K562 (cell line): ENCODE data around the gene NEDD4L. TPM values are rescaled to one million over a fixed set of nuclear protein-coding genes. Genes with fewer than 3 reads are reported as not detected.

ENCODE experiments used
- ATAC-seq: fragments of 200-7000 bp; cut with Tn5 transposase; 3 replicates; pipeline ENCODE4 v1.9.1; 2020; ENCODE audit warnings: moderate library complexity
- BruUV-seq: library from RNA; stranded (reverse); fragments of 400-500 nt; replicated peaks from 2 replicates; lab custom pipeline; 2021; lab: Mats Ljungman, UMichigan
- CTCF ChIA-PET: fragments of 300-600 bp; formaldehyde crosslinking; extraction: SDS; loops from one replicate; lab custom pipeline; 2021; ENCODE audit warnings: low intra/inter-chr PET ratio; lab: Yijun Ruan, JAX
- POLR2A ChIA-PET: fragments of 300-600, 350-650 bp; sonication (Branson Sonifier 250); formaldehyde crosslinking; extraction: SDS; loops from one replicate; lab custom pipeline; 2021; ENCODE audit warnings: antibody characterized with exemption, inconsistent platforms; lab: Yijun Ruan, JAX
- DNase-seq, 4 experiments: peaks; one replicate each; pipeline versions ENCODE4 v3.0.0 to v3.0.0-alpha.2; 2011 to 2018; ENCODE audit warnings: low spot score in 3 of 4, mixed read lengths in 3 of 4; ENCODE audit errors: extremely low read depth in 1 of 4
- FAIRE-seq: peaks from 2 replicates; lab custom pipeline; 2011; peaks lifted over from hg19 to GRCh38; lab: Jason Lieb, UNC
- H2AFZ ChIP-seq: 2 replicates; pipeline ENCODE4 v1.6.0; 2011; ENCODE audit warnings: low read depth, low read length, control low read depth, inconsistent platforms
- H3K27ac ChIP-seq: fragments of 200-600 bp; 3 replicates; pipeline ENCODE4 v1.8.0; 2011; ENCODE audit warnings: low read depth, mild to moderate bottlenecking, control low read depth, inconsistent platforms, low read length, moderate library complexity, mixed read lengths; ENCODE audit errors: extremely low read depth
- H3K27me3 ChIP-seq, 2 experiments: fragments of 300-600 bp in 1 of 2; 2 replicates in 1 of 2; 3 replicates in 1 of 2; pipeline versions ENCODE4 v1.6.0 to v1.8.0; 2011; ENCODE audit warnings: inconsistent platforms in 2 of 2, low read length in 2 of 2, mild to moderate bottlenecking in 1 of 2, mixed read lengths in 1 of 2, moderate library complexity in 1 of 2; ENCODE audit not compliant: control insufficient read depth in 2 of 2, insufficient read depth in 2 of 2
- H3K36me3 ChIP-seq: fragments of 300-600 bp; 3 replicates; pipeline ENCODE4 v1.8.0; 2011; ENCODE audit warnings: mild to moderate bottlenecking, low read length, inconsistent platforms; ENCODE audit not compliant: control insufficient read depth, insufficient read depth
- H3K4me1 ChIP-seq, 2 experiments: fragments of 200-600 bp in 1 of 2; replicated peaks in 1 of 2; 2 replicates in 1 of 2; 3 replicates in 1 of 2; pipeline versions ENCODE4 v1.5.1 to v1.8.0; 2011; ENCODE audit warnings: inconsistent platforms in 2 of 2, low read length in 2 of 2, mild to moderate bottlenecking in 1 of 2, mixed read lengths in 1 of 2, moderate library complexity in 1 of 2; ENCODE audit not compliant: control insufficient read depth in 2 of 2, insufficient read depth in 2 of 2
- H3K4me2 ChIP-seq: 2 replicates; pipeline ENCODE4 v1.6.1; 2011; ENCODE audit warnings: low read length, control low read depth, inconsistent platforms, mixed read lengths; ENCODE audit not compliant: insufficient read depth
- H3K4me3 ChIP-seq: fragments of 200-600 bp; sonication (generic), shearing (Covaris generic); 2 replicates; pipeline ENCODE4 v1.5.1; 2016; ENCODE audit warnings: control low read depth, inconsistent platforms
- H3K79me2 ChIP-seq: fragments of 200-600 bp; 3 replicates; pipeline ENCODE4 v1.8.0; 2011; ENCODE audit warnings: low read length, inconsistent platforms; ENCODE audit not compliant: control insufficient read depth, insufficient read depth
- H3K9ac ChIP-seq, 2 experiments: 2 replicates each; pipeline versions ENCODE4 v1.6.0 to v1.6.1; 2011; ENCODE audit warnings: low read depth in 2 of 2, low read length in 2 of 2, control low read depth in 1 of 2, inconsistent platforms in 1 of 2, mild to moderate bottlenecking in 1 of 2, mixed read lengths in 1 of 2; ENCODE audit not compliant: insufficient read depth in 1 of 2
- H3K9me1 ChIP-seq: one replicate; pipeline ENCODE4 v1.6.0; 2011; ENCODE audit warnings: inconsistent platforms, mild to moderate bottlenecking, low read length, moderate library complexity; ENCODE audit not compliant: control insufficient read depth, insufficient read depth
- H3K9me3 ChIP-seq: replicated peaks from 2 replicates; pipeline ENCODE4 v1.5.1; 2011; ENCODE audit warnings: low read depth, low read length, inconsistent platforms; ENCODE audit not compliant: control insufficient read depth, insufficient read depth
- H4K20me1 ChIP-seq: replicated peaks from 2 replicates; pipeline ENCODE4 v1.6.1; 2011; ENCODE audit warnings: low read length, inconsistent platforms, mixed read lengths; ENCODE audit not compliant: control insufficient read depth, insufficient read depth
- EHMT2 ChIP-seq: fragments of 450-650 bp; IDR thresholded peaks from 2 replicates; pipeline ENCODE4 v1.6.1; 2018; ENCODE audit warnings: antibody characterized with exemption
- GTF2A2 ChIP-seq: IDR thresholded peaks from 2 replicates; pipeline ENCODE4 v1.6.1; 2016; ENCODE audit warnings: mild to moderate bottlenecking, missing genetic modification characterization, missing compliant biosample characterization
- KLF6 ChIP-seq: fragments of 250-450 bp; sonication (Bioruptor Pico); IDR thresholded peaks from 2 replicates; pipeline ENCODE4 v1.4.0; 2020; ENCODE audit warnings: mild to moderate bottlenecking, moderate library complexity, borderline replicate concordance
- MEIS2 ChIP-seq: fragments of 450-650 bp; IDR thresholded peaks from 2 replicates; pipeline ENCODE4 v1.6.1; 2014; ENCODE audit warnings: mild to moderate bottlenecking; ENCODE audit not compliant: partially characterized antibody
- MXI1 ChIP-seq: IDR thresholded peaks from 2 replicates; pipeline ENCODE4 v1.6.1; 2011; ENCODE audit warnings: low read depth, mild to moderate bottlenecking, improper control_type of control experiment, low read length
- MYNN ChIP-seq, 2 experiments: sonication (generic); formaldehyde crosslinking in 1 of 2; IDR thresholded peaks; 2 replicates each; pipeline versions ENCODE4 v1.5.0 to v1.6.1; 2016 to 2020; ENCODE audit warnings: antibody characterized with exemption in 1 of 2, missing genetic modification reagents in 1 of 2
- PKNOX1 ChIP-seq: fragments of 450-650 bp; IDR thresholded peaks from 2 replicates; pipeline ENCODE4 v1.6.1; 2016
- SMARCA4 ChIP-seq: fragments of 450-650 bp; IDR thresholded peaks from 2 replicates; pipeline ENCODE4 v1.6.1; 2016
- SMARCE1 ChIP-seq: fragments of 450-650 bp; IDR thresholded peaks from 2 replicates; pipeline ENCODE4 v1.7.1; 2016; ENCODE audit warnings: mild to moderate bottlenecking
- SP2 ChIP-seq: IDR thresholded peaks from 2 replicates; pipeline ENCODE4 v1.6.1; 2011; ENCODE audit warnings: mild to moderate bottlenecking, low read depth, low read length, moderate library complexity; ENCODE audit not compliant: poor library complexity, severe bottlenecking; ENCODE audit errors: extremely low read depth
- UBTF ChIP-seq, 2 experiments: IDR thresholded peaks; 2 replicates each; pipeline ENCODE4 v1.6.1; 2012; ENCODE audit warnings: improper control_type of control experiment in 2 of 2, low read depth in 2 of 2, low read length in 2 of 2, borderline replicate concordance in 1 of 2
- ZNF121 ChIP-seq: sonication (generic); formaldehyde crosslinking; conservative IDR thresholded peaks from 2 replicates; pipeline ENCODE4 v1.8.0; 2022; ENCODE audit warnings: missing genetic modification reagents
- ZNF217 ChIP-seq: sonication (generic); formaldehyde crosslinking; IDR thresholded peaks from 2 replicates; pipeline ENCODE4 v1.8.0; 2022; ENCODE audit warnings: mild to moderate bottlenecking, missing genetic modification reagents
- ZNF444 ChIP-seq: fragments of 250-450 bp; sonication (Bioruptor Pico); IDR thresholded peaks from 2 replicates; pipeline ENCODE4 v1.4.0; 2020; ENCODE audit warnings: mild to moderate bottlenecking, moderate library complexity
- ZNF583 ChIP-seq: fragments of 250-450 bp; sonication (Bioruptor Pico); IDR thresholded peaks from 2 replicates; pipeline ENCODE4 v1.4.0; 2020
- WGBS: fragments of 100-300 bp; shearing (Covaris generic); methylation state at CpG from one replicate; pipeline ENCODE4 v1.1.6; 2016; ENCODE audit warnings: low coverage, mixed read lengths; ENCODE audit not compliant: insufficient coverage; ENCODE audit errors: missing lambda C conversion rate; 5-methylcytosine and 5-hydroxymethylcytosine counted together
- in situ Hi-C: fragments of 300-500 bp; cut with MboI; formaldehyde crosslinking; loops from 4 replicates; pipeline ENCODE4 v1.15.0; 2018; ENCODE audit warnings: inconsistent platforms, mixed read lengths
- intact Hi-C: fragments of 100-400 bp; cut with micrococcal nuclease; formaldehyde crosslinking; loops from 2 replicates; pipeline ENCODE4 v1.14.2; 2022
- polyA plus RNA-seq, 8 experiments: library from polyadenylated mRNA; depleted of rRNA in 4 of 8; stranded (reverse) in 5 of 8; unstranded in 3 of 8; fragments of >200 nt; fragmentation: Nextera tagmentation in 2 of 8; fragmentation: Illumina TruSeq in 1 of 8; extraction: Ambion mirVana in 2 of 8; extraction: Trizol in 1 of 8; gene quantifications; 2 replicates each; pipeline versions ENCODE4 v1.2.1 to v1.2.3, GENCODE V29; 2011 to 2014; ENCODE audit warnings: inconsistent platforms in 1 of 8, missing spikeins in 1 of 8
- total RNA-seq, 7 experiments: library from RNA; depleted of rRNA in 6 of 7; stranded (reverse); fragments of >200 nt in 6 of 7; fragmentation: Illumina TruSeq in 2 of 7; extraction: Trizol in 2 of 7; gene quantifications; 2 replicates each; pipeline versions ENCODE4 v1.2.1 to v1.2.3, GENCODE V29; 2011 to 2021; ENCODE audit warnings: low replicate concordance in 1 of 7
- TF ChIP-seq, protein P1 (sequence below): IDR thresholded peaks from 3 replicates; pipeline ENCODE4 v1.6.1; 2011; ENCODE audit warnings: borderline replicate concordance, mild to moderate bottlenecking, moderate library complexity; ENCODE audit not compliant: insufficient read length; ENCODE audit errors: extremely low read depth

The NEDD4L gene
- total and polyA plus RNA-seq, 9 of the 15 experiments (the other 6 are each of a cell fraction or from before 2014, with no cell fraction given), result 8.1 to 33.4 (median 19.9) TPM

- Histone ChIP-seq H2AFZ (no peak overlapping the region), H3K27ac (no peak overlapping the region), H3K36me3 (peaks cover 24% of the 10 kb centered on the region; the same call in 1 of the 3 replicates), H3K4me3 (no peak overlapping the region), H3K4me2 (no peak overlapping the region), H3K79me2 (no peaks in the 10 kb centered on the region), H3K27me3 (no peaks in the 10 kb centered on the region), H3K9ac (no peak overlapping the region), H3K9me1 (no peaks in the 10 kb centered on the region), H3K4me1 (no peaks in the 10 kb centered on the region), H3K9me3 (no peaks in the 10 kb centered on the region), H4K20me1 (no peaks in the 10 kb centered on the region)
- intact Hi-C loops, result no loop called here
- FAIRE-seq (no peak), DNase-seq (no peak), ATAC-seq (no peak)
- in situ Hi-C loops, result no loop called here
- no TSS peak for BruUV-seq
- ChIA-PET CTCF (no interaction called here), POLR2A (interaction anchor here (1.0 to 1.3 kb wide), 2 partner anchors 8 to 22 kb away, joined by 3 read pairs; no protein-coding TSS in a partner anchor)
- WGBS, result 62% methylated on average over 3 of the region's 4 CpGs
- TF ChIP-seq, protein P1, sequence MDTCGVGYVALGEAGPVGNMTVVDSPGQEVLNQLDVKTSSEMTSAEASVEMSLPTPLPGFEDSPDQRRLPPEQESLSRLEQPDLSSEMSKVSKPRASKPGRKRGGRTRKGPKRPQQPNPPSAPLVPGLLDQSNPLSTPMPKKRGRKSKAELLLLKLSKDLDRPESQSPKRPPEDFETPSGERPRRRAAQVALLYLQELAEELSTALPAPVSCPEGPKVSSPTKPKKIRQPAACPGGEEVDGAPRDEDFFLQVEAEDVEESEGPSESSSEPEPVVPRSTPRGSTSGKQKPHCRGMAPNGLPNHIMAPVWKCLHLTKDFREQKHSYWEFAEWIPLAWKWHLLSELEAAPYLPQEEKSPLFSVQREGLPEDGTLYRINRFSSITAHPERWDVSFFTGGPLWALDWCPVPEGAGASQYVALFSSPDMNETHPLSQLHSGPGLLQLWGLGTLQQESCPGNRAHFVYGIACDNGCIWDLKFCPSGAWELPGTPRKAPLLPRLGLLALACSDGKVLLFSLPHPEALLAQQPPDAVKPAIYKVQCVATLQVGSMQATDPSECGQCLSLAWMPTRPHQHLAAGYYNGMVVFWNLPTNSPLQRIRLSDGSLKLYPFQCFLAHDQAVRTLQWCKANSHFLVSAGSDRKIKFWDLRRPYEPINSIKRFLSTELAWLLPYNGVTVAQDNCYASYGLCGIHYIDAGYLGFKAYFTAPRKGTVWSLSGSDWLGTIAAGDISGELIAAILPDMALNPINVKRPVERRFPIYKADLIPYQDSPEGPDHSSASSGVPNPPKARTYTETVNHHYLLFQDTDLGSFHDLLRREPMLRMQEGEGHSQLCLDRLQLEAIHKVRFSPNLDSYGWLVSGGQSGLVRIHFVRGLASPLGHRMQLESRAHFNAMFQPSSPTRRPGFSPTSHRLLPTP, result no peak
- TF ChIP-seq ZNF217 (CRISPR knock-in tag), result no peak
- no peak for TF ChIP-seq ZNF121 (CRISPR knock-in tag)
- TF ChIP-seq GTF2A2, result no peak
- no peak for TF ChIP-seq EHMT2
- no peak for TF ChIP-seq MXI1
- no peak for TF ChIP-seq SMARCA4
- no peak for TF ChIP-seq MYNN (IDR thresholded peaks at IDR 0.05)
- no peak for TF ChIP-seq MYNN (CRISPR knock-in tag; IDR thresholded peaks at IDR 0.05)
- no peak for TF ChIP-seq ZNF583 (CRISPR knock-in tag)
- peak; percentile 50 for TF ChIP-seq MEIS2
- TF ChIP-seq KLF6 (CRISPR knock-in tag), result no peak
- no peak for TF ChIP-seq ZNF444 (CRISPR knock-in tag)
- no peak for TF ChIP-seq SMARCE1
- no peak for TF ChIP-seq UBTF (IDR thresholded peaks at IDR 0.05; ENCODE audit: borderline replicate concordance in 1 of 2, low read depth in 2 of 2, low read length in 2 of 2)
- no peak for TF ChIP-seq SP2
- 0 out of 2 replicates have a peak, but pooled peaks have one; percentile 22 for TF ChIP-seq PKNOX1
Observed at GRCh38 chr18:58348517-58348916, 304.5 kb downstream of the NEDD4L start.
